HEK293 (cell line): ENCODE measurements around the gene DMD.
A peak's percentile ranks its signal among the peaks of the same experiment; 100 is the strongest.

Source experiments
- CTCF ChIA-PET: fragments of 350-600 bp; formaldehyde crosslinking; extraction: SDS; loops from one replicate; lab custom pipeline; 2021; ENCODE audit warnings: antibody characterized with exemption; lab: Yijun Ruan, JAX
- POLR2A ChIA-PET: fragments of 300-600 bp; formaldehyde crosslinking; extraction: SDS; loops from one replicate; lab custom pipeline; 2020; ENCODE audit warnings: antibody characterized with exemption, inconsistent platforms; lab: Yijun Ruan, JAX
- H3K27ac ChIP-seq: fragments of 200-500 bp; sonication (Bioruptor generic); 2 replicates; pipeline ENCODE4 v1.5.1; 2014; ENCODE audit warnings: low read depth, low read length, control low read depth, inconsistent platforms; ENCODE audit errors: extremely low read depth
- H3K36me3 ChIP-seq, 2 experiments: fragments of 200-500 bp in 1 of 2; sonication (Bioruptor generic) in 1 of 2; 1 replicate in 1 of 2; 2 replicates in 1 of 2; pipeline ENCODE4 v1.5.1; 2014 to 2017; ENCODE audit warnings: inconsistent platforms in 2 of 2, low read length in 2 of 2; ENCODE audit not compliant: control insufficient read depth in 2 of 2, insufficient read depth in 1 of 2
- H3K4me1 ChIP-seq: fragments of 200-500 bp; sonication (Bioruptor generic); 2 replicates; pipeline ENCODE4 v1.5.1; 2014; ENCODE audit warnings: mild to moderate bottlenecking, low read length, inconsistent platforms; ENCODE audit not compliant: control insufficient read depth, insufficient read depth
- H3K4me3 ChIP-seq: 2 replicates; pipeline ENCODE4 v1.5.1; 2011; ENCODE audit warnings: low read depth, mild to moderate bottlenecking, control low read depth, low read length, moderate library complexity
- H3K9me3 ChIP-seq: fragments of 200-500 bp; sonication (Bioruptor generic); 2 replicates; pipeline ENCODE4 v1.5.1; 2014; ENCODE audit warnings: low read depth, low read length, inconsistent platforms; ENCODE audit not compliant: control insufficient read depth, insufficient read depth
- ATF2 ChIP-seq: fragments of 450-650 bp; formaldehyde crosslinking; IDR thresholded peaks from 2 replicates; pipeline ENCODE4 v1.5.1; 2016; ENCODE audit warnings: missing biosample characterization, missing genetic modification characterization, low read depth
- SCRT2 ChIP-seq: fragments of 450-650 bp; formaldehyde crosslinking; IDR thresholded peaks from 2 replicates; pipeline ENCODE4 v1.5.1; 2016; ENCODE audit warnings: missing biosample characterization, missing genetic modification characterization
- SP2 ChIP-seq: fragments of 450-650 bp; formaldehyde crosslinking; IDR thresholded peaks from 2 replicates; pipeline ENCODE4 v1.5.1; 2016; ENCODE audit warnings: missing biosample characterization, missing genetic modification characterization
- ZBTB1 ChIP-seq: fragments of 450-650 bp; formaldehyde crosslinking; IDR thresholded peaks from 2 replicates; pipeline ENCODE4 v1.5.1; 2016; ENCODE audit warnings: missing biosample characterization, missing genetic modification characterization
- ZNF140 ChIP-seq: fragments of 450-650 bp; formaldehyde crosslinking; IDR thresholded peaks from 2 replicates; pipeline ENCODE4 v1.5.1; 2016; ENCODE audit warnings: missing biosample characterization, missing genetic modification characterization
- ZNF18 ChIP-seq: fragments of 450-650 bp; formaldehyde crosslinking; IDR thresholded peaks from 2 replicates; pipeline ENCODE4 v1.5.1; 2016; ENCODE audit warnings: missing biosample characterization, missing genetic modification characterization
- ZNF280D ChIP-seq: fragments of 450-650 bp; formaldehyde crosslinking; IDR thresholded peaks from 2 replicates; pipeline ENCODE4 v1.5.1; 2016; ENCODE audit warnings: missing biosample characterization, missing genetic modification characterization
- ZNF518A ChIP-seq: fragments of 450-650 bp; formaldehyde crosslinking; conservative IDR thresholded peaks from 2 replicates; pipeline ENCODE4 v1.5.1; 2016; ENCODE audit warnings: low read depth, missing biosample characterization, missing genetic modification characterization
- ZNF544 ChIP-seq: fragments of 450-650 bp; formaldehyde crosslinking; IDR thresholded peaks from 2 replicates; pipeline ENCODE4 v1.5.0; 2017; ENCODE audit warnings: missing biosample characterization, missing genetic modification characterization
- ZNF555 ChIP-seq: fragments of 450-650 bp; formaldehyde crosslinking; conservative IDR thresholded peaks from 2 replicates; pipeline ENCODE4 v1.5.1; 2017; ENCODE audit warnings: missing biosample characterization, mild to moderate bottlenecking, missing genetic modification characterization, inconsistent platforms
- ZNF624 ChIP-seq: fragments of 450-650 bp; formaldehyde crosslinking; IDR thresholded peaks from 2 replicates; pipeline ENCODE4 v1.5.1; 2017; ENCODE audit warnings: missing biosample characterization, missing genetic modification characterization

Gene DMD

GRCh38 chrX:31715675-31716074 lies 1495.7 kb downstream of the DMD start (continued):
- no peak for TF ChIP-seq ZNF518A (tag by site-specific recombination)
- no peak for TF ChIP-seq SP2 (tag by site-specific recombination)
- no peak for TF ChIP-seq ZNF544 (tag by site-specific recombination)
- TF ChIP-seq ZNF18 = no peak
- no peak for TF ChIP-seq ZNF140 (tag by site-specific recombination)

- Histone ChIP-seq H3K4me3 (no peak overlapping the region), H3K27ac (no peak overlapping the region), H3K4me1 (peaks cover 12% of the 10 kb centered on the region; the same call in 1 of the 2 replicates), H3K9me3 (no peaks in the 10 kb centered on the region), H3K36me3 (no peaks in the 10 kb centered on the region)
- TF ChIP-seq ZNF555 = no peak
- peak; percentile 84 for TF ChIP-seq SCRT2 (tag by site-specific recombination)
- ChIA-PET CTCF (interaction anchor here (1.2 kb wide), 1 partner anchor 677 kb away, joined by 3 read pairs; no protein-coding TSS in a partner anchor), POLR2A (no interaction called here)
Measured at GRCh38 chrX:31714797-31715196, 1496.6 kb downstream of the DMD start.

GRCh38 chrX:31713120-31713519 lies 1498.2 kb downstream of the DMD start:
- ChIA-PET CTCF (no interaction called here), POLR2A (no interaction called here)
- no peak overlapping the region for H3K27ac ChIP-seq
- H3K4me1 ChIP-seq = peaks cover 12% of the 10 kb centered on the region; the same call in 1 of the 2 replicates
- no peak overlapping the region for H3K4me3 ChIP-seq
- H3K9me3 ChIP-seq = no peaks in the 10 kb centered on the region
- no peaks in the 10 kb centered on the region for H3K36me3 ChIP-seq
- no peak for TF ChIP-seq ZNF624 (tag by site-specific recombination)
- TF ChIP-seq ZBTB1 (tag by site-specific recombination) = no peak
- no peak for TF ChIP-seq ZNF280D (tag by site-specific recombination)
- no peak for TF ChIP-seq ATF2 (tag by site-specific recombination)
- TF ChIP-seq, all 188 proteins: peak for 0
